OCI-LY3 (cell line): ENCODE measurements around the gene CASP9.

Experiments
- CTCF ChIP-seq: fragments of 200-600, 300-600 bp; sonication (generic); IDR thresholded peaks from 2 replicates; pipeline ENCODE4 v1.5.1; 2014; ENCODE audit warnings: antibody characterized with exemption, low read length, low read depth
- EZH2phosphoT487 ChIP-seq: fragments of 200-600 bp; shearing (Covaris generic); IDR thresholded peaks from 2 replicates; pipeline ENCODE4 v1.6.1; 2018; ENCODE audit warnings: antibody characterized with exemption, mixed run types, low read depth

GRCh38 chr1:15492596-15492995, 31.4 kb downstream of the CASP9 start:
- TF ChIP-seq CTCF (no peak), EZH2phosphoT487 (no peak)
